Islet precursor cell (in vitro differentiated cells): ENCODE results near the gene ACR.

Source experiments
- DNase-seq: peaks from one replicate; pipeline ENCODE4 v3.0.0-alpha.2; 2018

The ACR gene

GRCh38 chr22:50719814-50720300 lies 18.1 kb upstream of the ACR start:
- DNase-seq = no peak

- no peak for DNase-seq
Measured at GRCh38 chr22:50720301-50721256, 17.4 kb upstream of the ACR start.

GRCh38 chr22:50721257-50721844 lies 16.7 kb upstream of the ACR start:
- no peak for DNase-seq

GRCh38 chr22:50722048-50722701 lies 15.8 kb upstream of the ACR start:
- no peak for DNase-seq

- no peak for DNase-seq
Measured at GRCh38 chr22:50722716-50723428, 15.1 kb upstream of the ACR start.

- no peak for DNase-seq
Measured at GRCh38 chr22:50723991-50724390, 14.0 kb upstream of the ACR start.

- no peak for DNase-seq
Measured at GRCh38 chr22:50724616-50725015, 13.4 kb upstream of the ACR start.

- no peak for DNase-seq
Measured at GRCh38 chr22:50725597-50725996, 12.4 kb upstream of the ACR start.

- DNase-seq = no peak
Measured at GRCh38 chr22:50726643-50727340, 11.2 kb upstream of the ACR start.

- no peak for DNase-seq
Measured at GRCh38 chr22:50727678-50728522, 10.1 kb upstream of the ACR start.

- no peak for DNase-seq
Measured at GRCh38 chr22:50728523-50728931, 9.5 kb upstream of the ACR start.

- DNase-seq = no peak
Measured at GRCh38 chr22:50729391-50730012, 8.5 kb upstream of the ACR start.

GRCh38 chr22:50730013-50730891 lies 7.8 kb upstream of the ACR start:
- no peak for DNase-seq

GRCh38 chr22:50730941-50731661 lies 6.9 kb upstream of the ACR start:
- no peak for DNase-seq

- DNase-seq = no peak
Measured at GRCh38 chr22:50731811-50732624, 6.0 kb upstream of the ACR start.

- no peak for DNase-seq
Measured at GRCh38 chr22:50732681-50733080, 5.3 kb upstream of the ACR start.

GRCh38 chr22:50733521-50734342 lies 4.3 kb upstream of the ACR start:
- no peak for DNase-seq
